GM18951 (cell line): ENCODE results near the gene ZNF609.

ENCODE experiments used
- POLR2A ChIP-seq: IDR thresholded peaks from 4 replicates; pipeline ENCODE4 v1.6.1; 2011; ENCODE audit warnings: mild to moderate bottlenecking; ENCODE audit not compliant: insufficient read length, insufficient read depth; ENCODE audit errors: extremely low read depth
- in situ Hi-C: fragments of 300-500 bp; cut with MboI; formaldehyde crosslinking; loops from one replicate; pipeline ENCODE4 v1.12.0; 2022; ENCODE audit warnings: low sequenced_read_pairs, mixed read lengths, inconsistent platforms; ENCODE audit not compliant: unreplicated experiment

ZNF609 gene, protein sequence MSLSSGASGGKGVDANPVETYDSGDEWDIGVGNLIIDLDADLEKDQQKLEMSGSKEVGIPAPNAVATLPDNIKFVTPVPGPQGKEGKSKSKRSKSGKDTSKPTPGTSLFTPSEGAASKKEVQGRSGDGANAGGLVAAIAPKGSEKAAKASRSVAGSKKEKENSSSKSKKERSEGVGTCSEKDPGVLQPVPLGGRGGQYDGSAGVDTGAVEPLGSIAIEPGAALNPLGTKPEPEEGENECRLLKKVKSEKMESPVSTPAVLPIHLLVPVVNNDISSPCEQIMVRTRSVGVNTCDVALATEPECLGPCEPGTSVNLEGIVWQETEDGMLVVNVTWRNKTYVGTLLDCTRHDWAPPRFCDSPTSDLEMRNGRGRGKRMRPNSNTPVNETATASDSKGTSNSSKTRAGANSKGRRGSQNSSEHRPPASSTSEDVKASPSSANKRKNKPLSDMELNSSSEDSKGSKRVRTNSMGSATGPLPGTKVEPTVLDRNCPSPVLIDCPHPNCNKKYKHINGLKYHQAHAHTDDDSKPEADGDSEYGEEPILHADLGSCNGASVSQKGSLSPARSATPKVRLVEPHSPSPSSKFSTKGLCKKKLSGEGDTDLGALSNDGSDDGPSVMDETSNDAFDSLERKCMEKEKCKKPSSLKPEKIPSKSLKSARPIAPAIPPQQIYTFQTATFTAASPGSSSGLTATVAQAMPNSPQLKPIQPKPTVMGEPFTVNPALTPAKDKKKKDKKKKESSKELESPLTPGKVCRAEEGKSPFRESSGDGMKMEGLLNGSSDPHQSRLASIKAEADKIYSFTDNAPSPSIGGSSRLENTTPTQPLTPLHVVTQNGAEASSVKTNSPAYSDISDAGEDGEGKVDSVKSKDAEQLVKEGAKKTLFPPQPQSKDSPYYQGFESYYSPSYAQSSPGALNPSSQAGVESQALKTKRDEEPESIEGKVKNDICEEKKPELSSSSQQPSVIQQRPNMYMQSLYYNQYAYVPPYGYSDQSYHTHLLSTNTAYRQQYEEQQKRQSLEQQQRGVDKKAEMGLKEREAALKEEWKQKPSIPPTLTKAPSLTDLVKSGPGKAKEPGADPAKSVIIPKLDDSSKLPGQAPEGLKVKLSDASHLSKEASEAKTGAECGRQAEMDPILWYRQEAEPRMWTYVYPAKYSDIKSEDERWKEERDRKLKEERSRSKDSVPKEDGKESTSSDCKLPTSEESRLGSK (N-terminal part only)

GRCh38 chr15:64460206-64460723 is at the start of gene ZNF609:
TSS of gene ZNF609 (plus strand) at chr15:64460578. CDS start at chr15:64499420, 38,842 bp downstream.
- in situ Hi-C loops = no loop called here
- peak; percentile 71 for TF ChIP-seq POLR2A

- in situ Hi-C loops = no loop called here
- no peak for TF ChIP-seq POLR2A
These were observed 48.2 kb upstream of the ZNF609 start for GRCh38 chr15:64412216-64412615.

DNA sequence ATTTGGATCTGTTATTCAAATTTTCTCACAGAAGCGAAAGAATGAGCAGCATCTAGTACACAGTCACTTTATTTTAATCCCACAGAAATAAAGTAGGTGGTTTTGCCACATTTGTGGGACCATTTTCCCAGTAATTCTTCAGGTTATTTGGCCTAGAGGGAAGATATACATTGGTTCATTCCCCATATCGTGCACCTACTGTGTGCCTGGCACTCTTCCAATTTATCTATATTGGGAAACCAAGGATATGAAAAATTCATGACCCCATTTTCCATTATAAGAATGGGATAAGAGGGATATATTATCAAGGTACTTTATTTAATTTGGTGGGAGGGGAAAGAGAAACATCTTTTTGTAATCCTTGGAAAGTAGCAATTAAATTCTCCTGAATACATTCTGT is 37.7 kb upstream of the ZNF609 start:
- in situ Hi-C loops = no loop called here
- no peak for TF ChIP-seq POLR2A

- no peak for TF ChIP-seq POLR2A
- in situ Hi-C loops = no loop called here
These were observed 36.4 kb upstream of the ZNF609 start for GRCh38 chr15:64423970-64424369.

GRCh38 chr15:64425221-64425620 is 35.2 kb upstream of the ZNF609 start:
- in situ Hi-C loops = no loop called here
- no peak for TF ChIP-seq POLR2A

DNA sequence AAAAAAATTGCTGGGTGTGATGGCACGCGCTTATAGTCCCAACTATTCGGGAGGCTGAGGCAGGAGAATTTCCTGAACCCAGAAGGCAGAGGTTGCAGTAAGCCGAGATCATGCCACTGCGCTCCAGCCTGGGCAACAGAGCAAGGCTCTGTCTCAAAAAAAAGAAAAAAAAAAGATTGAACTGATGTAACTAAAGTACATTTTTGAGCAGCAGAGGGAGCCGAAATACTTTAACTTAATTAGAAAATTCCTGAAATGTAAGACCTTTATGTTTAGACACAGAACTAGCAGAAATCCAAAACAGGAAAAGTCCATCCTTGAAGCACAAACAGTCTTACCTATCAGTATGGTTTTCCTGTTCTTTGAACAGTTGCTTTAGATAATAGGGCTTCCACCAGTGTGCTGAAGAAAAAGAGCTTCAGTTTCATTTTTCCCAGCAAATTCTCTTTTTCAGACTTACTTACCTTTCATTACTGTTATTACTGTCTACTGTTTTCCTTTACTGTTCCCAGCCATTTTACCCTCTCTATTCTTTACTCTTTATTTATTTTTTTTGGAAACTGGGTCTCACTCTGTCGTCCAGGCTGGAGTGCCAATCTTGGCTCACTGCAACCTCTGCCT is 33.4 kb upstream of the ZNF609 start:
- no peak for TF ChIP-seq POLR2A

GRCh38 chr15:64429448-64429847 is 30.9 kb upstream of the ZNF609 start:
- no peak for TF ChIP-seq POLR2A
- in situ Hi-C loops = no loop called here

More for the DNA sequence above, 33.4 kb upstream of the ZNF609 start:
- in situ Hi-C loops = no loop called here

DNA sequence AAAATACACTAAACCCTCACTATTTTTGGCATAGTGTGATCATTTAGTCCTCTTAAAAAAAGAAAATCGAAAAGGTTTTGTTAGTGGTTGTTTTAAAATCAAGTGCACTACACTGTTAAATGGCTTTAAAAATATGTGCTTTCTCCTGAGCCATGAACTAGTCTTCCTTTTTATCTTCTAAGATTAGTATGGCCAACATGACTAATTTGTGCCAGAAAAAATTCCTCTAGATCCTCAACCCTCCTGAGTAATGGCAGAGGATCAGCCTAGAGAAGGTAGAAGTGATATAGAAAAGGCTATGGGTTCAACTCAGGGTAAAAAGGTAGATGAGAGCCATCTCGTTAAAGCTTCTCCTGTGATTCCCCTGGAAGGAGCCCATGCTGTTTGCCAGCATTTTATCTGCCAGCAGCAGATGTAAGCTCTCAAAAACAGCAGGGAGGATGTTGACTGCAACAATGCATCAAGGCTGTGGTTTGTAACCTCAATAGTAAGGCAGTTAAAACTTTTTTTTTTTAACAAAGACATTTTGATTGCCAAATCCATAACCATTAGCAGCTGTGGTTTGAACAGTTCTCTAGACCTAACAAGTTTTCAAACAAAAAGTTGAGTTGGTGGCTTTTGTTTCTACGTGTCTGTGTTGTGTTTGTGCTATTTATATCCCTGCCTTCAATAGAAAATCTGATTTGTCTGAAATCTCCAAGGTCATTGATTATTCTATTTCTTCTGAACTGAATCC is 30.2 kb upstream of the ZNF609 start:
- in situ Hi-C loops = no loop called here
- no peak for TF ChIP-seq POLR2A

GRCh38 chr15:64437982-64438381 is 22.4 kb upstream of the ZNF609 start:
- in situ Hi-C loops = no loop called here
- no peak for TF ChIP-seq POLR2A

- in situ Hi-C loops = no loop called here
- no peak for TF ChIP-seq POLR2A
These were observed 21.5 kb upstream of the ZNF609 start for GRCh38 chr15:64438653-64439447.

DNA sequence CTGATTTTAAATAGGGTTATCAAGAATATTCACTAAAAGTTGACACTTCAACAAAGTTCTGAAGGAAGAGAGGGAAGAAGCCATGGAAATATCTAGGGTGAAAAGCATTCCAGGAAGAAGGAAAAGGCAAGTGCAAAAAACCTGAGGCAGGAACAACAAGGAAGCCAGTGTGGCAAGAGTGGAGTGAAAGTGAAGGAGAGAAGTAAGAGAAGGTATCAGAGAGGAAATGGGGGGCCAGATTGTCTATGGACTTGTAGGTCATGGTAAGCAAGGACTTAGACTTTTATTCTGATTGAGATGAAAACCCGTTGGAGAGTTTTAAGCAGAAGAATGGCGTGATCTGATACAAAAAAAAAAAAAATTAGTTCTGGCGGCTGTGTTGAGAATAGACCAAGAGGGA is 18.5 kb upstream of the ZNF609 start:
- in situ Hi-C loops = no loop called here

More for the DNA sequence above, 18.5 kb upstream of the ZNF609 start:
- no peak for TF ChIP-seq POLR2A
